Retinal pigment epithelial cell (primary cell): ENCODE measurements around the gene ETDB.
A peak's percentile ranks its signal among the peaks of the same experiment; 100 is the strongest.
"Not testable (repeated sequence)": the region's sequence is repeated elsewhere in the genome, so short reads cannot be mapped to it uniquely, and the experiment has no call there.

ENCODE experiments used
- DNase-seq: peaks from one replicate; pipeline ENCODE4 v3.0.0-alpha.2; 2010; ENCODE audit warnings: low read depth
- H3K4me3 ChIP-seq: 2 replicates; pipeline ENCODE4 v1.5.1; 2011; ENCODE audit warnings: mild to moderate bottlenecking, low read length, control low read depth, moderate library complexity
- CTCF ChIP-seq: conservative IDR thresholded peaks from 2 replicates; pipeline ENCODE4 v1.5.1; 2011; ENCODE audit warnings: low read depth, low read length, control low read depth, inconsistent platforms

ETDB gene

GRCh38 chrX:135120056-135120576 lies at the start of gene ETDB:
ETDB (minus strand) TSS chrX:135120526; CDS start chrX:135119261, 1,265 bp downstream.
- not testable (repeated sequence) for DNase-seq, H3K4me3 ChIP-seq

- not testable (repeated sequence) for DNase-seq, H3K4me3 ChIP-seq
Measured at GRCh38 chrX:135169534-135169933, 49.2 kb upstream of the ETDB start.

GRCh38 chrX:135168486-135168885 lies 48.2 kb upstream of the ETDB start:
- no peak for TF ChIP-seq CTCF
- H3K4me3 ChIP-seq: no peak overlapping the region
- no peak for DNase-seq

- not testable (repeated sequence) for H3K4me3 ChIP-seq, DNase-seq
Measured at GRCh38 chrX:135154688-135155087, 34.4 kb upstream of the ETDB start.

GRCh38 chrX:135126145-135126544 lies 5.8 kb upstream of the ETDB start:
- H3K4me3 ChIP-seq, DNase-seq: not testable (repeated sequence)

GRCh38 chrX:135116064-135116463 lies 4.3 kb downstream of the ETDB start:
- not testable (repeated sequence) for H3K4me3 ChIP-seq, DNase-seq

GRCh38 chrX:135114392-135114791 lies 5.9 kb downstream of the ETDB start:
- no peak for TF ChIP-seq CTCF
- H3K4me3 ChIP-seq: no peak overlapping the region
- no peak for DNase-seq

GRCh38 chrX:135112743-135113142 lies 7.6 kb downstream of the ETDB start:
- no peak overlapping the region for H3K4me3 ChIP-seq
- no peak for DNase-seq
- no peak for TF ChIP-seq CTCF

GRCh38 chrX:135112096-135112729 lies 8.1 kb downstream of the ETDB start:
- TF ChIP-seq CTCF: peak; percentile 81
- no peak for DNase-seq
- H3K4me3 ChIP-seq: no peak overlapping the region

GRCh38 chrX:135109554-135109953 lies 10.8 kb downstream of the ETDB start:
- no peak overlapping the region for H3K4me3 ChIP-seq
- DNase-seq: no peak
- no peak for TF ChIP-seq CTCF
